SK-N-SH treated with all-trans-retinoic acid at 6 μM for 48 hours (cell line): ENCODE measurements around the gene ATP8A2.

Experiments
- ARNTL ChIP-seq: fragments of 450-650 bp; formaldehyde crosslinking; IDR thresholded peaks from 2 replicates; pipeline ENCODE4 v1.5.0; 2020; ENCODE audit warnings: low read depth, mild to moderate bottlenecking, moderate library complexity, borderline replicate concordance
- CSDC2 ChIP-seq: fragments of 250-450 bp; sonication (Bioruptor Pico); IDR thresholded peaks from 2 replicates; pipeline ENCODE4 v1.5.0; 2020; ENCODE audit warnings: mild to moderate bottlenecking, moderate library complexity
- ESRRG ChIP-seq: fragments of 250-450 bp; sonication (Bioruptor Pico); IDR thresholded peaks from 2 replicates; pipeline ENCODE4 v1.6.1; 2021; ENCODE audit warnings: mild to moderate bottlenecking
- OSR1 ChIP-seq: fragments of 250-450 bp; sonication (Bioruptor Pico); IDR thresholded peaks from 2 replicates; pipeline ENCODE4 v1.8.0; 2022; ENCODE audit warnings: moderate library complexity, mild to moderate bottlenecking, inconsistent platforms
- POU6F1 ChIP-seq: fragments of 250-450 bp; sonication (Bioruptor Pico); IDR thresholded peaks from 2 replicates; pipeline ENCODE4 v1.8.0; 2021; ENCODE audit warnings: low read depth, mild to moderate bottlenecking, moderate library complexity, borderline replicate concordance
- PPARA ChIP-seq: fragments of 250-450 bp; sonication (Bioruptor Pico); IDR thresholded peaks from 2 replicates; pipeline ENCODE4 v1.5.0; 2020; ENCODE audit warnings: mild to moderate bottlenecking, borderline replicate concordance
- RARB ChIP-seq: fragments of 250-450 bp; sonication (Bioruptor Pico); IDR thresholded peaks from 2 replicates; pipeline ENCODE4 v1.8.0; 2021; ENCODE audit warnings: mild to moderate bottlenecking, moderate library complexity
- TCF4 ChIP-seq: fragments of 250-450 bp; sonication (Bioruptor Pico); IDR thresholded peaks from 2 replicates; pipeline ENCODE4 v1.8.0; 2021; ENCODE audit warnings: mild to moderate bottlenecking, moderate library complexity, borderline replicate concordance
- ZC3H10 ChIP-seq: fragments of 250-450 bp; sonication (Bioruptor Pico); IDR thresholded peaks from 2 replicates; pipeline ENCODE4 v1.5.1; 2021; ENCODE audit warnings: mild to moderate bottlenecking, moderate library complexity
- ZFP30 ChIP-seq: fragments of 450-650 bp; formaldehyde crosslinking; IDR thresholded peaks from 2 replicates; pipeline ENCODE4 v1.5.0; 2022; ENCODE audit warnings: mild to moderate bottlenecking, moderate library complexity
- ZNF565 ChIP-seq: fragments of 450-650 bp; formaldehyde crosslinking; conservative IDR thresholded peaks from 2 replicates; pipeline ENCODE4 v1.5.0; 2020; ENCODE audit warnings: low read depth, mild to moderate bottlenecking, moderate library complexity
- ZNF8 ChIP-seq: fragments of 450-650 bp; formaldehyde crosslinking; IDR thresholded peaks from 2 replicates; pipeline ENCODE4 v1.5.0; 2020; ENCODE audit warnings: mild to moderate bottlenecking, moderate library complexity
- TF ChIP-seq, protein P1 (sequence below): fragments of 250-450 bp; sonication (Bioruptor Pico); IDR thresholded peaks from 2 replicates; pipeline ENCODE4 v1.5.0; 2020; ENCODE audit warnings: mild to moderate bottlenecking, moderate library complexity
- TF ChIP-seq, protein P2 (sequence below): fragments of 250-450 bp; sonication (Bioruptor Pico); IDR thresholded peaks from 2 replicates; pipeline ENCODE4 v1.8.0; 2020; ENCODE audit warnings: mild to moderate bottlenecking, moderate library complexity, borderline replicate concordance

DNA sequence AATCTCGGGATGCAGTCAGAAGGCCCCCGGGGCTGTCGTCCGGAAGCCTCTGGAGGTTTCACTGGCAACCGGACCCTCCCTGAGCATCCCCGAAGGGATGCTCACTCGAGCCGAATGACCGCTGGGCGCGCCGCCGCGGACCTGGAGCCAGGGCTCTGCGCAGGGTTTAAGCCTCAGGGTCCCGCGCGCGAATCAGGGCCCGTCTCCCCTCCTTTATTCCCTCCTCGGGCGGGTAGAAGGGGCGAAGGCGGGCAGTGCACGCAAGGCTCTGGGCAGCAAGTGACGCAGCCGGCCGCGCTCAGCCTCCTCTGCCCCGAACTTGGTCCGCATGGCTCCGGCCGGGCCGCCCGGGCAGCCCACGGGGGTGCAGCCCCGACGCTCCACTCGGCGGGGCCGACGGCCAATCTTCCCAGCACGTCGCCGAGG, 679.5 kb downstream of the ATP8A2 start:
- no peak for TF ChIP-seq ARNTL (CRISPR knock-in tag)
- no peak for TF ChIP-seq PPARA (CRISPR knock-in tag)
- TF ChIP-seq, protein P1, sequence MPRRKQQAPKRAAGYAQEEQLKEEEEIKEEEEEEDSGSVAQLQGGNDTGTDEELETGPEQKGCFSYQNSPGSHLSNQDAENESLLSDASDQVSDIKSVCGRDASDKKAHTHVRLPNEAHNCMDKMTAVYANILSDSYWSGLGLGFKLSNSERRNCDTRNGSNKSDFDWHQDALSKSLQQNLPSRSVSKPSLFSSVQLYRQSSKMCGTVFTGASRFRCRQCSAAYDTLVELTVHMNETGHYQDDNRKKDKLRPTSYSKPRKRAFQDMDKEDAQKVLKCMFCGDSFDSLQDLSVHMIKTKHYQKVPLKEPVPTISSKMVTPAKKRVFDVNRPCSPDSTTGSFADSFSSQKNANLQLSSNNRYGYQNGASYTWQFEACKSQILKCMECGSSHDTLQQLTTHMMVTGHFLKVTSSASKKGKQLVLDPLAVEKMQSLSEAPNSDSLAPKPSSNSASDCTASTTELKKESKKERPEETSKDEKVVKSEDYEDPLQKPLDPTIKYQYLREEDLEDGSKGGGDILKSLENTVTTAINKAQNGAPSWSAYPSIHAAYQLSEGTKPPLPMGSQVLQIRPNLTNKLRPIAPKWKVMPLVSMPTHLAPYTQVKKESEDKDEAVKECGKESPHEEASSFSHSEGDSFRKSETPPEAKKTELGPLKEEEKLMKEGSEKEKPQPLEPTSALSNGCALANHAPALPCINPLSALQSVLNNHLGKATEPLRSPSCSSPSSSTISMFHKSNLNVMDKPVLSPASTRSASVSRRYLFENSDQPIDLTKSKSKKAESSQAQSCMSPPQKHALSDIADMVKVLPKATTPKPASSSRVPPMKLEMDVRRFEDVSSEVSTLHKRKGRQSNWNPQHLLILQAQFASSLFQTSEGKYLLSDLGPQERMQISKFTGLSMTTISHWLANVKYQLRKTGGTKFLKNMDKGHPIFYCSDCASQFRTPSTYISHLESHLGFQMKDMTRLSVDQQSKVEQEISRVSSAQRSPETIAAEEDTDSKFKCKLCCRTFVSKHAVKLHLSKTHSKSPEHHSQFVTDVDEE (CRISPR knock-in tag) = no peak
- no peak for TF ChIP-seq OSR1 (CRISPR knock-in tag)
- TF ChIP-seq ZFP30 (CRISPR knock-in tag) = no peak
- no peak for TF ChIP-seq POU6F1 (CRISPR knock-in tag)
- TF ChIP-seq CSDC2 (CRISPR knock-in tag) = no peak
- TF ChIP-seq, protein P2, sequence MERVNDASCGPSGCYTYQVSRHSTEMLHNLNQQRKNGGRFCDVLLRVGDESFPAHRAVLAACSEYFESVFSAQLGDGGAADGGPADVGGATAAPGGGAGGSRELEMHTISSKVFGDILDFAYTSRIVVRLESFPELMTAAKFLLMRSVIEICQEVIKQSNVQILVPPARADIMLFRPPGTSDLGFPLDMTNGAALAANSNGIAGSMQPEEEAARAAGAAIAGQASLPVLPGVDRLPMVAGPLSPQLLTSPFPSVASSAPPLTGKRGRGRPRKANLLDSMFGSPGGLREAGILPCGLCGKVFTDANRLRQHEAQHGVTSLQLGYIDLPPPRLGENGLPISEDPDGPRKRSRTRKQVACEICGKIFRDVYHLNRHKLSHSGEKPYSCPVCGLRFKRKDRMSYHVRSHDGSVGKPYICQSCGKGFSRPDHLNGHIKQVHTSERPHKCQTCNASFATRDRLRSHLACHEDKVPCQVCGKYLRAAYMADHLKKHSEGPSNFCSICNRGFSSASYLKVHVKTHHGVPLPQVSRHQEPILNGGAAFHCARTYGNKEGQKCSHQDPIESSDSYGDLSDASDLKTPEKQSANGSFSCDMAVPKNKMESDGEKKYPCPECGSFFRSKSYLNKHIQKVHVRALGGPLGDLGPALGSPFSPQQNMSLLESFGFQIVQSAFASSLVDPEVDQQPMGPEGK (CRISPR knock-in tag) = no peak
- no peak for TF ChIP-seq ESRRG (CRISPR knock-in tag)
- TF ChIP-seq TCF4 = no peak
- TF ChIP-seq ZC3H10 (CRISPR knock-in tag) = no peak
- no peak for TF ChIP-seq RARB
- no peak for TF ChIP-seq ZNF8 (CRISPR knock-in tag)
- TF ChIP-seq ZNF565 (CRISPR knock-in tag) = no peak
